IMR-90 (cell line): ENCODE data around the gene TYRO3. TPM values are rescaled to one million over a fixed set of nuclear protein-coding genes. Genes with fewer than 3 reads are reported as not detected.

Experiments
- ATAC-seq: fragments of 200-7000 bp; cut with Tn5 transposase; 2 replicates; pipeline ENCODE4 v1.9.1; 2020; ENCODE audit warnings: low read depth, mild to moderate bottlenecking, moderate library complexity
- BruUV-seq: library from RNA; stranded (reverse); fragments of 400-500 nt; replicated peaks from 2 replicates; lab custom pipeline; 2021; lab: Mats Ljungman, UMichigan
- CTCF ChIA-PET: fragments of 300-600 bp; formaldehyde crosslinking; extraction: SDS; loops from one replicate; lab custom pipeline; 2021; ENCODE audit warnings: antibody characterized with exemption; lab: Yijun Ruan, JAX
- POLR2A ChIA-PET: fragments of 300-600 bp; sonication (Branson Sonifier 250); formaldehyde crosslinking; loops from one replicate; lab custom pipeline; 2022; ENCODE audit warnings: antibody characterized with exemption; ENCODE audit not compliant: unreplicated experiment; lab: Charles Lee
- DNase-seq: peaks from one replicate; pipeline ENCODE4 v3.0.0; 2013
- H2AFZ ChIP-seq: replicated peaks from 2 replicates; pipeline ENCODE3; 2013; ENCODE audit warnings: low read length, mild to moderate bottlenecking; ENCODE audit not compliant: poor library complexity
- H2AK5ac ChIP-seq: 2 replicates; pipeline ENCODE4 v1.6.1; 2013; ENCODE audit warnings: low read depth, low read length, inconsistent platforms
- H2AK9ac ChIP-seq: replicated peaks from 2 replicates; pipeline ENCODE3; 2013; ENCODE audit warnings: mild to moderate bottlenecking, low read depth, low read length, moderate library complexity; ENCODE audit not compliant: poor library complexity
- H2BK120ac ChIP-seq: 2 replicates; pipeline ENCODE4 v1.6.1; 2013; ENCODE audit warnings: low read depth, low read length, inconsistent platforms
- H2BK15ac ChIP-seq: 3 replicates; pipeline ENCODE4 v1.6.1; 2013; ENCODE audit warnings: low read depth, low read length, inconsistent platforms
- H2BK20ac ChIP-seq: 2 replicates; pipeline ENCODE4 v1.6.1; 2013; ENCODE audit warnings: low read depth, mild to moderate bottlenecking, inconsistent platforms, low read length, moderate library complexity
- H2BK5ac ChIP-seq: 2 replicates; pipeline ENCODE4 v1.6.1; 2013; ENCODE audit warnings: mild to moderate bottlenecking, low read depth, low read length, inconsistent platforms; ENCODE audit not compliant: poor library complexity, severe bottlenecking
- H3K14ac ChIP-seq: replicated peaks from 2 replicates; pipeline ENCODE4 v1.6.1; 2013; ENCODE audit warnings: low read depth, low read length, inconsistent platforms
- H3K18ac ChIP-seq: 2 replicates; pipeline ENCODE4 v1.6.1; 2013; ENCODE audit warnings: low read depth, low read length, control low read depth
- H3K23ac ChIP-seq: 2 replicates; pipeline ENCODE4 v1.6.1; 2013; ENCODE audit warnings: low read depth, low read length, inconsistent platforms
- H3K27ac ChIP-seq: 2 replicates; pipeline ENCODE4 v1.5.1; 2013; ENCODE audit warnings: mild to moderate bottlenecking, control low read depth, low read length; ENCODE audit not compliant: insufficient read depth
- H3K27me3 ChIP-seq: 2 replicates; pipeline ENCODE4 v1.6.1; 2013; ENCODE audit warnings: low read length; ENCODE audit not compliant: control insufficient read depth, insufficient read depth
- H3K36me3 ChIP-seq: 2 replicates; pipeline ENCODE4 v1.6.1; 2013; ENCODE audit warnings: low read length, mixed read lengths; ENCODE audit not compliant: control insufficient read depth, insufficient read depth
- H3K4ac ChIP-seq: 2 replicates; pipeline ENCODE4 v1.6.1; 2013; ENCODE audit warnings: low read depth, low read length, inconsistent platforms
- H3K4me1 ChIP-seq: 2 replicates; pipeline ENCODE4 v1.6.1; 2013; ENCODE audit warnings: low read length, mixed read lengths; ENCODE audit not compliant: control insufficient read depth, insufficient read depth
- H3K4me2 ChIP-seq: 2 replicates; pipeline ENCODE4 v1.6.1; 2013; ENCODE audit warnings: low read depth, mild to moderate bottlenecking, control low read depth, low read length, moderate library complexity
- H3K4me3 ChIP-seq: 2 replicates; pipeline ENCODE4 v1.5.1; 2013; ENCODE audit warnings: low read depth, mild to moderate bottlenecking, control low read depth, low read length, moderate library complexity; ENCODE audit not compliant: insufficient read depth
- H3K56ac ChIP-seq: 2 replicates; pipeline ENCODE4 v1.6.1; 2013; ENCODE audit warnings: low read length, inconsistent platforms; ENCODE audit not compliant: insufficient read depth; ENCODE audit errors: extremely low read depth
- H3K79me1 ChIP-seq, 2 experiments: 2 replicates each; pipeline ENCODE4 v1.6.1; 2013; ENCODE audit warnings: low read length in 2 of 2, inconsistent platforms in 1 of 2, low read depth in 1 of 2
- H3K9ac ChIP-seq: 2 replicates; pipeline ENCODE4 v1.6.1; 2013; ENCODE audit warnings: low read depth, low read length, control low read depth
- H3K9me1 ChIP-seq: 2 replicates; pipeline ENCODE4 v1.6.1; 2013; ENCODE audit warnings: low read length, inconsistent platforms; ENCODE audit not compliant: insufficient read depth
- H3K9me3 ChIP-seq: 2 replicates; pipeline ENCODE4 v1.6.1; 2013; ENCODE audit warnings: low read length; ENCODE audit not compliant: control insufficient read depth, insufficient read depth
- H4K20me1 ChIP-seq: 2 replicates; pipeline ENCODE4 v1.6.1; 2013; ENCODE audit warnings: low read length, inconsistent platforms; ENCODE audit not compliant: insufficient read depth
- H4K5ac ChIP-seq: 2 replicates; pipeline ENCODE4 v1.6.1; 2013; ENCODE audit warnings: mild to moderate bottlenecking, low read depth, low read length, control low read depth
- H4K8ac ChIP-seq, 2 experiments: 2 replicates each; pipeline ENCODE4 v1.6.1; 2013; ENCODE audit warnings: low read depth in 2 of 2, low read length in 2 of 2, control low read depth in 1 of 2, inconsistent platforms in 1 of 2
- H4K91ac ChIP-seq: 2 replicates; pipeline ENCODE4 v1.6.1; 2013; ENCODE audit warnings: low read depth, low read length, inconsistent platforms; ENCODE audit not compliant: insufficient read depth
- BHLHE40 ChIP-seq: fragments of 150-350 bp; IDR thresholded peaks from 2 replicates; pipeline ENCODE4 v1.6.1; 2016; ENCODE audit warnings: mild to moderate bottlenecking, low read depth, low read length
- CEBPB ChIP-seq: IDR thresholded peaks from 2 replicates; pipeline ENCODE4 v1.6.1; 2012; ENCODE audit warnings: low read depth, low read length, improper control_type of control experiment
- CHD1 ChIP-seq: IDR thresholded peaks from 2 replicates; pipeline ENCODE4 v1.6.1; 2012; ENCODE audit warnings: low read depth, low read length, improper control_type of control experiment
- FOS ChIP-seq: fragments of 150-350 bp; IDR thresholded peaks from 2 replicates; pipeline ENCODE4 v1.6.1; 2016; ENCODE audit warnings: low read depth, low read length
- MAFK ChIP-seq: IDR thresholded peaks from 2 replicates; pipeline ENCODE4 v1.6.1; 2012; ENCODE audit warnings: low read depth, low read length, improper control_type of control experiment
- MAZ ChIP-seq: IDR thresholded peaks from 2 replicates; pipeline ENCODE4 v1.6.1; 2012; ENCODE audit warnings: low read depth, mild to moderate bottlenecking, low read length, improper control_type of control experiment, moderate library complexity, borderline replicate concordance
- MXI1 ChIP-seq: IDR thresholded peaks from 2 replicates; pipeline ENCODE4 v1.6.1; 2012; ENCODE audit warnings: low read depth, mild to moderate bottlenecking, low read length, moderate library complexity, borderline replicate concordance
- NFE2L2 ChIP-seq: fragments of 150-350 bp; IDR thresholded peaks from 2 replicates; pipeline ENCODE4 v1.6.1; 2016; ENCODE audit warnings: low read depth, mild to moderate bottlenecking, low read length
- POLR2A ChIP-seq: IDR thresholded peaks from 2 replicates; pipeline ENCODE4 v1.6.1; 2012; ENCODE audit warnings: mild to moderate bottlenecking, low read depth, low read length
- RAD21 ChIP-seq: IDR thresholded peaks from 2 replicates; pipeline ENCODE4 v1.6.1; 2012; ENCODE audit warnings: low read length, improper control_type of control experiment
- RCOR1 ChIP-seq: IDR thresholded peaks from 2 replicates; pipeline ENCODE4 v1.6.1; 2012; ENCODE audit warnings: mild to moderate bottlenecking, low read length, improper control_type of control experiment; ENCODE audit not compliant: insufficient replicate concordance
- RFX5 ChIP-seq: IDR thresholded peaks from 2 replicates; pipeline ENCODE4 v1.8.0; 2012; ENCODE audit warnings: low read depth, mild to moderate bottlenecking, low read length, moderate library complexity
- SMC3 ChIP-seq: fragments of 150-350 bp; IDR thresholded peaks from 2 replicates; pipeline ENCODE4 v1.6.1; 2016; ENCODE audit warnings: low read depth, mild to moderate bottlenecking, antibody characterized with exemption, low read length, moderate library complexity
- WGBS, 2 experiments: methylation state at CpG; one replicate each; pipeline versions ENCODE4 v1.1.5 to v1.1.7; 2013; ENCODE audit warnings: missing lambda C conversion rate in 2 of 2; ENCODE audit not compliant: insufficient read length in 1 of 2; ENCODE audit errors: extremely low coverage in 2 of 2; 5-methylcytosine and 5-hydroxymethylcytosine counted together
- dilution Hi-C: fragments of 300-500 bp; cut with HindIII; formaldehyde crosslinking; loops from one replicate; pipeline ENCODE4 v1.14.3; 2018; ENCODE audit warnings: low sequenced_read_pairs; ENCODE audit not compliant: unreplicated experiment
- in situ Hi-C: fragments of 300-500 bp; cut with MboI; formaldehyde crosslinking; loops from 3 replicates; pipeline ENCODE4 v1.14.3; 2019; ENCODE audit warnings: low sequenced_read_pairs, inconsistent platforms, mixed read lengths
- intact Hi-C: fragments of 100-400 bp; cut with micrococcal nuclease; formaldehyde crosslinking; loops from 2 replicates; pipeline ENCODE4 v1.10.0; 2022
- polyA plus RNA-seq, 3 experiments: library from polyadenylated mRNA; depleted of rRNA; stranded (reverse); fragments of >200 nt; gene quantifications; 2 replicates each; pipeline ENCODE4 v1.2.3, GENCODE V29; 2012; ENCODE audit warnings: low replicate concordance in 1 of 3
- total RNA-seq: library from RNA; depleted of rRNA; stranded (reverse); fragments of >200 nt; gene quantifications from 2 replicates; pipeline ENCODE4 v1.2.3, GENCODE V29; 2012
- TF ChIP-seq, protein P1 (sequence below): conservative IDR thresholded peaks from 2 replicates; pipeline ENCODE4 v1.5.1; 2012; ENCODE audit warnings: mild to moderate bottlenecking, low read depth, low read length, improper control_type of control experiment
- TF ChIP-seq, protein P2 (sequence below): fragments of 150-350 bp; IDR thresholded peaks from 2 replicates; pipeline ENCODE4 v1.6.1; 2016; ENCODE audit warnings: low read depth, mild to moderate bottlenecking, low read length, moderate library complexity, borderline replicate concordance
- TF ChIP-seq, protein P3 (sequence below): fragments of 150-350 bp; IDR thresholded peaks from 2 replicates; pipeline ENCODE4 v1.6.1; 2017; ENCODE audit warnings: mild to moderate bottlenecking, antibody characterized with exemption, low read length, low read depth

Gene TYRO3
- total and polyA plus RNA-seq, 2 of the 4 experiments (the other 2 are of a cell fraction) = 11.5 to 18.4 TPM

DNA sequence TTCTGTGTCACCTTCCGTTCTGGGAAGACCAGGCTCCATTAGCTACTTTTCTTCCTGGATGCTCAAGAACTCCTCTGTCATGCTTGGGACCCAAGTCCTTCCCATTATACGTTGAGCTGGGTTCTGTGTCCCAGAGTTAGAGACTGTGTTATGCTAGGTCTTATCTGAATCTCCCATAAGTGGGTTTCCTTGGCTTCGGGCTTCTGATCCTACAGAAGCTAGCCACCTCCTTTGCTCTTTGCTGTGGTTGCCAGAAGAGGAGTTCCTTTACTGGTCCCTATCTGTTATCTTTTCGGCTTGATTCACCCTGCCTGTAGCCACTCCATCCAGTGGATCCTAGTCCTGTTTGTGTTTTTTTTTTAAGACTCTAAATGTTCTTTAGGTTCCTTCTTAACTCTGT, 38.0 kb downstream of the TYRO3 start:
- H3K4me2 ChIP-seq = no peak overlapping the region
- peaks cover 3% of the 10 kb centered on the region for H3K4me1 ChIP-seq
- dilution Hi-C loops = no loop called here
- no peak overlapping the region for H3K4ac ChIP-seq
- H4K20me1 ChIP-seq = no peaks in the 10 kb centered on the region
- H3K9me1 ChIP-seq = peaks cover 6% of the 10 kb centered on the region
- H3K9ac ChIP-seq = no peak overlapping the region
- no peak overlapping the region for H4K8ac ChIP-seq
- intact Hi-C loops = no loop called here
- H2BK5ac ChIP-seq = no peak overlapping the region
- peaks cover 1% of the 10 kb centered on the region; the same call in 1 of the 2 replicates for H3K27me3 ChIP-seq
- no peak overlapping the region for H3K18ac ChIP-seq
- no peak overlapping the region for H2AK5ac ChIP-seq
- H3K56ac ChIP-seq = no peak overlapping the region
- no peak overlapping the region for H3K4me3 ChIP-seq
- no peak overlapping the region for H2AK9ac ChIP-seq
- no peaks in the 10 kb centered on the region for H3K9me3 ChIP-seq
- H2BK120ac ChIP-seq = no peak overlapping the region
- POLR2A ChIA-PET = interaction anchor here (0.6 kb wide), 1 partner anchor 11 kb away, joined by 14 read pairs; no protein-coding TSS in a partner anchor
- DNase-seq (no peak), ATAC-seq (no peak)
- TF ChIP-seq FOS (no peak), RCOR1 (no peak), SMC3 (no peak), RFX5 (no peak), BHLHE40 (no peak), MAZ (no peak), CHD1 (no peak), MXI1 (no peak), CEBPB (no peak), RAD21 (no peak), POLR2A (no peak), MAFK (no peak), NFE2L2 (no peak)
- TF ChIP-seq, protein P1, sequence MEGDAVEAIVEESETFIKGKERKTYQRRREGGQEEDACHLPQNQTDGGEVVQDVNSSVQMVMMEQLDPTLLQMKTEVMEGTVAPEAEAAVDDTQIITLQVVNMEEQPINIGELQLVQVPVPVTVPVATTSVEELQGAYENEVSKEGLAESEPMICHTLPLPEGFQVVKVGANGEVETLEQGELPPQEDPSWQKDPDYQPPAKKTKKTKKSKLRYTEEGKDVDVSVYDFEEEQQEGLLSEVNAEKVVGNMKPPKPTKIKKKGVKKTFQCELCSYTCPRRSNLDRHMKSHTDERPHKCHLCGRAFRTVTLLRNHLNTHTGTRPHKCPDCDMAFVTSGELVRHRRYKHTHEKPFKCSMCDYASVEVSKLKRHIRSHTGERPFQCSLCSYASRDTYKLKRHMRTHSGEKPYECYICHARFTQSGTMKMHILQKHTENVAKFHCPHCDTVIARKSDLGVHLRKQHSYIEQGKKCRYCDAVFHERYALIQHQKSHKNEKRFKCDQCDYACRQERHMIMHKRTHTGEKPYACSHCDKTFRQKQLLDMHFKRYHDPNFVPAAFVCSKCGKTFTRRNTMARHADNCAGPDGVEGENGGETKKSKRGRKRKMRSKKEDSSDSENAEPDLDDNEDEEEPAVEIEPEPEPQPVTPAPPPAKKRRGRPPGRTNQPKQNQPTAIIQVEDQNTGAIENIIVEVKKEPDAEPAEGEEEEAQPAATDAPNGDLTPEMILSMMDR = no peak
- TF ChIP-seq, protein P2, sequence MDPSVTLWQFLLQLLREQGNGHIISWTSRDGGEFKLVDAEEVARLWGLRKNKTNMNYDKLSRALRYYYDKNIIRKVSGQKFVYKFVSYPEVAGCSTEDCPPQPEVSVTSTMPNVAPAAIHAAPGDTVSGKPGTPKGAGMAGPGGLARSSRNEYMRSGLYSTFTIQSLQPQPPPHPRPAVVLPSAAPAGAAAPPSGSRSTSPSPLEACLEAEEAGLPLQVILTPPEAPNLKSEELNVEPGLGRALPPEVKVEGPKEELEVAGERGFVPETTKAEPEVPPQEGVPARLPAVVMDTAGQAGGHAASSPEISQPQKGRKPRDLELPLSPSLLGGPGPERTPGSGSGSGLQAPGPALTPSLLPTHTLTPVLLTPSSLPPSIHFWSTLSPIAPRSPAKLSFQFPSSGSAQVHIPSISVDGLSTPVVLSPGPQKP = no peak
- TF ChIP-seq, protein P3, sequence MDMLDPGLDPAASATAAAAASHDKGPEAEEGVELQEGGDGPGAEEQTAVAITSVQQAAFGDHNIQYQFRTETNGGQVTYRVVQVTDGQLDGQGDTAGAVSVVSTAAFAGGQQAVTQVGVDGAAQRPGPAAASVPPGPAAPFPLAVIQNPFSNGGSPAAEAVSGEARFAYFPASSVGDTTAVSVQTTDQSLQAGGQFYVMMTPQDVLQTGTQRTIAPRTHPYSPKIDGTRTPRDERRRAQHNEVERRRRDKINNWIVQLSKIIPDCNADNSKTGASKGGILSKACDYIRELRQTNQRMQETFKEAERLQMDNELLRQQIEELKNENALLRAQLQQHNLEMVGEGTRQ = no peak
- H2AFZ ChIP-seq = no peak overlapping the region
- no peak overlapping the region for H4K5ac ChIP-seq
- no peak overlapping the region for H3K27ac ChIP-seq
- WGBS, 2 experiments = no CpG with 5 or more reads among the region's 4 CpGs
- no peak overlapping the region for H4K91ac ChIP-seq
- CTCF ChIA-PET = interaction anchor here (0.6 kb wide), 1 partner anchor 151 kb away, joined by 3 read pairs; no protein-coding TSS in a partner anchor
- no peak overlapping the region for H3K14ac ChIP-seq
- no peaks in the 10 kb centered on the region for H3K36me3 ChIP-seq
- no peaks in the 10 kb centered on the region for H3K79me1 ChIP-seq
- in situ Hi-C loops = no loop called here
- no peak overlapping the region for H2BK15ac ChIP-seq
- BruUV-seq = no TSS peak
- no peak overlapping the region for H2BK20ac ChIP-seq
- no peak overlapping the region for H3K23ac ChIP-seq
